Measurements from ENCODE around the gene PEDS1.

DNA sequence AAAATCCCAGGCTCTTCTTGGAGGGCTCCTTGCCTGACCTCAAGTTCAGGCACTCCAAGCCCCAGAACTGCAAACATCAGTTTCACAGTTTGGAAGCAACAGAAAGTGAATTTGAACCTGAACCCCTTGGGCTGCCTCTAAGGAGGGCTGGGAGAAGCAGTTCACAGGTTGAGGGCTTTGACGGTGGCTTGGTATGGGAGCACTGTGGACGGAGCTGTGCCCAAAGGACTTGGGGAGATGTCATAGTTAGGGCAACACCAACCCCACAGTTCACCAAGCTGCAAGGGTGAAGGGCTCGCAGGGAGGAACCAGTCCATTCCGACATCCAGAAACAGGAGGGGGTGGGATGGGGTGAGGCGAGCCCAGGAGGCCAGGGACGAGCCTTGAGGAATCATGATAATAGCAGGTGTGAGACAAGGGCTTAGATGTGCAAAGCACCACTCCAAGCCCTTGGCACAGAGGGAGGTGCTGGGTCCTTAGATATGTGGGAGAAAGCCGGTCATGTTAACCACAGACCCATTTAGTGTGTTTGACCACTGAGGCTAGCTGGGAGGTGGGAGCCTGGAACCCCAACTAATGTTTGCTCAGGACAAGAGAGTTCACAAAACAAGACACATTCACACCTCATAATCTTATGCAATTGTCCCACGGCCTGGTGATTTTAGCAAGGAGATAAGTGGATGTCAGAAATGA is 41.5 kb upstream of the PEDS1 start:
- TF ChIP-seq, protein P1, sequence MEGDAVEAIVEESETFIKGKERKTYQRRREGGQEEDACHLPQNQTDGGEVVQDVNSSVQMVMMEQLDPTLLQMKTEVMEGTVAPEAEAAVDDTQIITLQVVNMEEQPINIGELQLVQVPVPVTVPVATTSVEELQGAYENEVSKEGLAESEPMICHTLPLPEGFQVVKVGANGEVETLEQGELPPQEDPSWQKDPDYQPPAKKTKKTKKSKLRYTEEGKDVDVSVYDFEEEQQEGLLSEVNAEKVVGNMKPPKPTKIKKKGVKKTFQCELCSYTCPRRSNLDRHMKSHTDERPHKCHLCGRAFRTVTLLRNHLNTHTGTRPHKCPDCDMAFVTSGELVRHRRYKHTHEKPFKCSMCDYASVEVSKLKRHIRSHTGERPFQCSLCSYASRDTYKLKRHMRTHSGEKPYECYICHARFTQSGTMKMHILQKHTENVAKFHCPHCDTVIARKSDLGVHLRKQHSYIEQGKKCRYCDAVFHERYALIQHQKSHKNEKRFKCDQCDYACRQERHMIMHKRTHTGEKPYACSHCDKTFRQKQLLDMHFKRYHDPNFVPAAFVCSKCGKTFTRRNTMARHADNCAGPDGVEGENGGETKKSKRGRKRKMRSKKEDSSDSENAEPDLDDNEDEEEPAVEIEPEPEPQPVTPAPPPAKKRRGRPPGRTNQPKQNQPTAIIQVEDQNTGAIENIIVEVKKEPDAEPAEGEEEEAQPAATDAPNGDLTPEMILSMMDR (IDR thresholded peaks at IDR 0.05; ENCODE audit: insufficient read depth, low read length) = no peak
- TF ChIP-seq, protein P2, sequence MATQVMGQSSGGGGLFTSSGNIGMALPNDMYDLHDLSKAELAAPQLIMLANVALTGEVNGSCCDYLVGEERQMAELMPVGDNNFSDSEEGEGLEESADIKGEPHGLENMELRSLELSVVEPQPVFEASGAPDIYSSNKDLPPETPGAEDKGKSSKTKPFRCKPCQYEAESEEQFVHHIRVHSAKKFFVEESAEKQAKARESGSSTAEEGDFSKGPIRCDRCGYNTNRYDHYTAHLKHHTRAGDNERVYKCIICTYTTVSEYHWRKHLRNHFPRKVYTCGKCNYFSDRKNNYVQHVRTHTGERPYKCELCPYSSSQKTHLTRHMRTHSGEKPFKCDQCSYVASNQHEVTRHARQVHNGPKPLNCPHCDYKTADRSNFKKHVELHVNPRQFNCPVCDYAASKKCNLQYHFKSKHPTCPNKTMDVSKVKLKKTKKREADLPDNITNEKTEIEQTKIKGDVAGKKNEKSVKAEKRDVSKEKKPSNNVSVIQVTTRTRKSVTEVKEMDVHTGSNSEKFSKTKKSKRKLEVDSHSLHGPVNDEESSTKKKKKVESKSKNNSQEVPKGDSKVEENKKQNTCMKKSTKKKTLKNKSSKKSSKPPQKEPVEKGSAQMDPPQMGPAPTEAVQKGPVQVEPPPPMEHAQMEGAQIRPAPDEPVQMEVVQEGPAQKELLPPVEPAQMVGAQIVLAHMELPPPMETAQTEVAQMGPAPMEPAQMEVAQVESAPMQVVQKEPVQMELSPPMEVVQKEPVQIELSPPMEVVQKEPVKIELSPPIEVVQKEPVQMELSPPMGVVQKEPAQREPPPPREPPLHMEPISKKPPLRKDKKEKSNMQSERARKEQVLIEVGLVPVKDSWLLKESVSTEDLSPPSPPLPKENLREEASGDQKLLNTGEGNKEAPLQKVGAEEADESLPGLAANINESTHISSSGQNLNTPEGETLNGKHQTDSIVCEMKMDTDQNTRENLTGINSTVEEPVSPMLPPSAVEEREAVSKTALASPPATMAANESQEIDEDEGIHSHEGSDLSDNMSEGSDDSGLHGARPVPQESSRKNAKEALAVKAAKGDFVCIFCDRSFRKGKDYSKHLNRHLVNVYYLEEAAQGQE (IDR thresholded peaks at IDR 0.05; ENCODE audit: insufficient replicate concordance, low read depth) = no peak

Data from HL-60 (cell line).